ENCODE measurements around the gene ATP2B2.

The ATP2B2 gene

DNA sequence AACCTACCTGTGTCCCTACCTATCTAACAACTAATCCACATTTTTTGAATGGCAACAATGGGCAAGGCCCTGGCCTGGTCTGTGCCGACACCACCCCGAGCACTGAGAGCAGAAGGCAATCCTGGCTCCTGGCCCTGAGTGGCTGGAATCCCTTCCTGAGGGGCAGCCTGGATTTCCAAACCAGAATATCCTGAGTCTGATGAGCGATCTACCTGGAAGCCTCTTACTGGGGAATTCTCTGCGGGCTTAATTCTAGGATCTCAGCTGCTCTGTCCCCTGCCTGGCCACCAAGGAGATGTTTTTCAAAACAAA lies 22.1 kb downstream of the ATP2B2 start:
- H4K8ac ChIP-seq (ENCODE audit: low read depth, low read length), result no peak overlapping the region
- H2BK120ac ChIP-seq (ENCODE audit: low read depth, low read length), result no peak overlapping the region
- H3K27me3 ChIP-seq (ENCODE audit: control insufficient read depth in 3 of 3, insufficient read depth in 3 of 3, low read depth in 1 of 3, low read length in 3 of 3), result peaks cover 0 to 2% (median 0%) of the 10 kb centered on the region in 3 experiments
- H3K4me1 ChIP-seq (ENCODE audit: control insufficient read depth in 2 of 2, insufficient read depth in 1 of 2, low read depth in 1 of 2, low read length in 2 of 2), result no peaks in the 10 kb centered on the region
- no peak overlapping the region for H2BK12ac ChIP-seq (ENCODE audit: low read length)
- no peak for DNase-seq (ENCODE audit: low spot score)
- no peak overlapping the region for H3K4ac ChIP-seq (ENCODE audit: low read length)
- no peak overlapping the region for H3K18ac ChIP-seq (ENCODE audit: low read length)
- no peak overlapping the region for H3K4me2 ChIP-seq (ENCODE audit: insufficient read depth, low read length, poor library complexity, severe bottlenecking)
- no peak overlapping the region for H2AFZ ChIP-seq (ENCODE audit: low read length)
- H3K9me3 ChIP-seq (replicated peaks in 1 of 2; ENCODE audit: control insufficient read depth in 2 of 2, insufficient read depth in 1 of 2, low read depth in 1 of 2, low read length in 2 of 2), result peaks cover 0 to 3% of the 10 kb centered on the region in 2 donors
- H3K27ac ChIP-seq (replicated peaks; ENCODE audit: low read length), result no peak overlapping the region
- no peak overlapping the region for H3K14ac ChIP-seq (ENCODE audit: low read length)
- peak overlapping the region; percentile 66 for H2AK5ac ChIP-seq (ENCODE audit: low read depth, low read length)
- H3K4me3 ChIP-seq (ENCODE audit: low read length in 2 of 2), result no peak overlapping the region
- H3K36me3 ChIP-seq (replicated peaks in 1 of 2; ENCODE audit: control insufficient read depth in 2 of 2, insufficient read depth in 2 of 2, low read length in 2 of 2), result no peaks in the 10 kb centered on the region
- no CpG with 5 or more reads among the region's 4 CpGs for WGBS, 2 donors (ENCODE audit: extremely low coverage in 2 of 2, insufficient read length in 2 of 2, insufficient replicate concordance in 1 of 2)
- H2BK5ac ChIP-seq (ENCODE audit: low read length), result peak overlapping the region; percentile 58
- no peak overlapping the region for H4K91ac ChIP-seq (ENCODE audit: low read depth, low read length, poor library complexity)
- H3K23ac ChIP-seq (ENCODE audit: low read depth, low read length, poor library complexity), result no peak overlapping the region
- no peak overlapping the region for H3K9ac ChIP-seq (ENCODE audit: low read depth, low read length, poor library complexity)
- no peak overlapping the region for H2BK15ac ChIP-seq (ENCODE audit: low read length)
- H3K79me1 ChIP-seq (ENCODE audit: low read depth, low read length), result no peaks in the 10 kb centered on the region

DNA sequence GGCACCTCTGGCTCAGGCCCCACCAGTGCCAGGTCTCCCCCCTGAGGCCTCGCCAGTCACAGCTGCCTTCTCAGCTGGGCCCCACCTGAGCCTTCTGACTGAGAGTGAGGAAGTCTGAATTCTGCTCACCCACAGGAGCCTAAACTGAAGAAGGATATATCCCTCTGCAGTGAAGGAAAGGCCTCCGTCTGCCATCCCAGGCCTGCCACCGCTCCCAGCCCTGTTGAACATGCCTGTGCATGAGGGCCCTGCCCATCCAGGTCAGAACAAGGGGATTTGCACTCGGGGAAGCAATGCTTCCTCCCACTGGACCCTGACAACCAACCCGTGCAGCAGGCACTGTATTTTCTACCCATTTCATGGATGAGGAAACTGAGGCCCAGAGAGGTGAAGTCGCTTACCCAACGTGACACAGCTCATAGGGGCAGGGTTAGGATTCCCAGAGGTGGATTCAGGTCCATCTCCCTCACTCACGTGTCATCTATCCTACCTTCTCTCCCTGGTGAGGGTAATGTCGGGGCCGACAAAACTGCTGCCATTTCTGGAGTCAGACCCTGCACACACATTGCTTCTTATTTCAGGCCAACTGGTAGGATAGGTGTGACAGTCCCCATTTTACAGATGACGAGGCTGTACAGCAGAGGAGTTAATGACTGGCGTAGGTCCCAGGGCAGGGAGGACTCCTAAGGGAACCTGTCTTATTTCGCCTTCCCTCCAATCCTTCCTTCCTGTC lies 22.6 kb downstream of the ATP2B2 start:
- Histone ChIP-seq H3K9me3 (replicated peaks in 1 of 2; ENCODE audit: control insufficient read depth in 2 of 2, insufficient read depth in 1 of 2, low read depth in 1 of 2, low read length in 2 of 2) (peaks cover 0 to 3% of the 10 kb centered on the region in 2 donors), H2BK120ac (ENCODE audit: low read depth, low read length) (no peak overlapping the region), H3K4me2 (ENCODE audit: insufficient read depth, low read length, poor library complexity, severe bottlenecking) (no peak overlapping the region), H3K4me1 (ENCODE audit: control insufficient read depth in 2 of 2, insufficient read depth in 1 of 2, low read depth in 1 of 2, low read length in 2 of 2) (no peaks in the 10 kb centered on the region), H3K23ac (ENCODE audit: low read depth, low read length, poor library complexity) (peak overlapping the region; percentile 75), H3K14ac (ENCODE audit: low read length) (no peak overlapping the region), H2AK5ac (ENCODE audit: low read depth, low read length) (peak overlapping the region; percentile 93), H3K27ac (replicated peaks; ENCODE audit: low read length) (no peak overlapping the region), H3K4me3 (ENCODE audit: low read length in 2 of 2) (no peak overlapping the region), H2BK5ac (ENCODE audit: low read length) (peak overlapping the region; percentile 58), H2BK12ac (ENCODE audit: low read length) (peak overlapping the region; percentile 66), H4K91ac (ENCODE audit: low read depth, low read length, poor library complexity) (no peak overlapping the region), H3K4ac (ENCODE audit: low read length) (peak overlapping the region; percentile 71), H3K9ac (ENCODE audit: low read depth, low read length, poor library complexity) (no peak overlapping the region), H3K36me3 (replicated peaks in 1 of 2; ENCODE audit: control insufficient read depth in 2 of 2, insufficient read depth in 2 of 2, low read length in 2 of 2) (no peaks in the 10 kb centered on the region), H2BK15ac (ENCODE audit: low read length) (peak overlapping the region; percentile 75), H4K8ac (ENCODE audit: low read depth, low read length) (no peak overlapping the region), H3K18ac (ENCODE audit: low read length) (peak overlapping the region; percentile 74), H2AFZ (ENCODE audit: low read length) (no peak overlapping the region), H3K27me3 (ENCODE audit: control insufficient read depth in 3 of 3, insufficient read depth in 3 of 3, low read depth in 1 of 3, low read length in 3 of 3) (peaks cover 0 to 2% (median 0%) of the 10 kb centered on the region in 3 experiments), H3K79me1 (ENCODE audit: low read depth, low read length) (no peaks in the 10 kb centered on the region)
- WGBS, 2 donors (ENCODE audit: extremely low coverage in 2 of 2, insufficient read length in 2 of 2, insufficient replicate concordance in 1 of 2), result no CpG with 5 or more reads among the region's 13 CpGs
- DNase-seq (ENCODE audit: low spot score), result no peak

DNA sequence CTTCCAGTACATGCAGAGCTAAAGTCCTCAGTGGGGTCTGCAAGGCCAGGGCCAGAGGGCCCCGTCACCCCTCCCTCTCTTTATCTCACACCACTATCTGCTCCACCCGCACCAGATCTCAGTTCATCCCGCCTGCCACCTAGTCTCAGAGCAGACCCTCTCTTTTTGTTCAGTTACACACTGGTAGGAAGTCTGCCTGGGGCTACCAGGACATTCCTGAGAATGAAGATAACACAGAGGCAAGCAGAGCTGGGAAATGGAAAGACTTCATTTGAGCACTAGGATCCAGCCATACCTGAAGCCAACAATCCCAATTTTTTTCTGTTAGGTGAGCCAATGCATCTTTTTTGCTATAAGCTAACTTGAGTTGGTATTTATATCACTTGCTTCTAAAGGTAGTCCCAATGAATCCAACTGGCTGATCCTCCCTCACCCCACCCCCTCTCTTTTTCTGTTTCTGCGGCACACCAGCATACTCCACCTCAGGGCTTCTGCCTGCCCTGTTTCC lies 24.5 kb downstream of the ATP2B2 start:
- no peak for DNase-seq (ENCODE audit: low spot score)
- Histone ChIP-seq H3K27ac (replicated peaks; ENCODE audit: low read length) (no peak overlapping the region), H3K27me3 (ENCODE audit: control insufficient read depth in 3 of 3, insufficient read depth in 3 of 3, low read depth in 1 of 3, low read length in 3 of 3) (peaks cover 0 to 2% (median 0%) of the 10 kb centered on the region in 3 experiments), H3K79me1 (ENCODE audit: low read depth, low read length) (no peaks in the 10 kb centered on the region), H3K14ac (ENCODE audit: low read length) (no peak overlapping the region), H3K4ac (ENCODE audit: low read length) (no peak overlapping the region), H2BK15ac (ENCODE audit: low read length) (no peak overlapping the region), H2BK120ac (ENCODE audit: low read depth, low read length) (no peak overlapping the region), H4K91ac (ENCODE audit: low read depth, low read length, poor library complexity) (no peak overlapping the region), H2BK12ac (ENCODE audit: low read length) (no peak overlapping the region), H3K4me1 (ENCODE audit: control insufficient read depth in 2 of 2, insufficient read depth in 1 of 2, low read depth in 1 of 2, low read length in 2 of 2) (no peaks in the 10 kb centered on the region), H2AFZ (ENCODE audit: low read length) (no peak overlapping the region), H3K23ac (ENCODE audit: low read depth, low read length, poor library complexity) (no peak overlapping the region), H2AK5ac (ENCODE audit: low read depth, low read length) (peak overlapping the region; percentile 47), H3K18ac (ENCODE audit: low read length) (no peak overlapping the region), H4K8ac (ENCODE audit: low read depth, low read length) (no peak overlapping the region), H3K4me3 (ENCODE audit: low read length in 2 of 2) (no peak overlapping the region), H3K36me3 (replicated peaks in 1 of 2; ENCODE audit: control insufficient read depth in 2 of 2, insufficient read depth in 2 of 2, low read length in 2 of 2) (no peaks in the 10 kb centered on the region), H3K9me3 (replicated peaks in 1 of 2; ENCODE audit: control insufficient read depth in 2 of 2, insufficient read depth in 1 of 2, low read depth in 1 of 2, low read length in 2 of 2) (peaks cover 0 to 2% of the 10 kb centered on the region in 2 donors), H3K4me2 (ENCODE audit: insufficient read depth, low read length, poor library complexity, severe bottlenecking) (no peak overlapping the region), H3K9ac (ENCODE audit: low read depth, low read length, poor library complexity) (no peak overlapping the region), H2BK5ac (ENCODE audit: low read length) (no peak overlapping the region)
- no CpG with 5 or more reads among the region's 4 CpGs for WGBS, 2 donors (ENCODE audit: extremely low coverage in 2 of 2, insufficient read length in 2 of 2, insufficient replicate concordance in 1 of 2)

DNA sequence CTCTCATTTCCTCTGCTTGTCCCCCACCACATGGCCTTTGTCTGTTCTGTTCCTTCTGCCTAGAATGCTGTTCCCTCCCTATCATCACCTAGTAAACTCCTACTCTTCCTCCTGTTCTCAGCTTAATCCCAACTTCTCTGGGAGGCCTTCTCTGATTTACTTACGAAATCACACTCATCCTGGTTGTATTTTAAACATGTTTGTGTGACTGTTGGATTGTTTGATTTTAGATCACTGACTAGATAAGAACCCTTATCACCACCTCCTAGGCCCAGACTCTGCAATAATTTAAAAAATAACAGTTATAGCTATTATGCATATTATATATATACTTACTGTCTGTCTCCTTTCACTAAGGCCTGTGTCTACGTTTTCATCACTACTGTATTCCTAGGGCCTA lies 26.1 kb downstream of the ATP2B2 start:
- Histone ChIP-seq H2BK12ac (ENCODE audit: low read length) (no peak overlapping the region), H3K23ac (ENCODE audit: low read depth, low read length, poor library complexity) (no peak overlapping the region), H3K4me2 (ENCODE audit: insufficient read depth, low read length, poor library complexity, severe bottlenecking) (no peak overlapping the region), H3K27me3 (ENCODE audit: control insufficient read depth in 3 of 3, insufficient read depth in 3 of 3, low read depth in 1 of 3, low read length in 3 of 3) (peaks cover 0 to 2% (median 0%) of the 10 kb centered on the region in 3 experiments), H3K4me3 (ENCODE audit: low read length in 2 of 2) (no peak overlapping the region), H3K27ac (replicated peaks; ENCODE audit: low read length) (no peak overlapping the region), H4K91ac (ENCODE audit: low read depth, low read length, poor library complexity) (no peak overlapping the region), H2AK5ac (ENCODE audit: low read depth, low read length) (no peak overlapping the region), H3K9me3 (replicated peaks in 1 of 2; ENCODE audit: control insufficient read depth in 2 of 2, insufficient read depth in 1 of 2, low read depth in 1 of 2, low read length in 2 of 2) (peaks cover 0 to 2% of the 10 kb centered on the region in 2 donors), H3K36me3 (replicated peaks in 1 of 2; ENCODE audit: control insufficient read depth in 2 of 2, insufficient read depth in 2 of 2, low read length in 2 of 2) (no peaks in the 10 kb centered on the region), H3K4me1 (ENCODE audit: control insufficient read depth in 2 of 2, insufficient read depth in 1 of 2, low read depth in 1 of 2, low read length in 2 of 2) (no peaks in the 10 kb centered on the region), H3K79me1 (ENCODE audit: low read depth, low read length) (no peaks in the 10 kb centered on the region), H3K9ac (ENCODE audit: low read depth, low read length, poor library complexity) (no peak overlapping the region), H3K14ac (ENCODE audit: low read length) (no peak overlapping the region), H2BK5ac (ENCODE audit: low read length) (no peak overlapping the region), H4K8ac (ENCODE audit: low read depth, low read length) (no peak overlapping the region), H3K18ac (ENCODE audit: low read length) (no peak overlapping the region), H2BK15ac (ENCODE audit: low read length) (no peak overlapping the region), H2BK120ac (ENCODE audit: low read depth, low read length) (no peak overlapping the region), H3K4ac (ENCODE audit: low read length) (no peak overlapping the region), H2AFZ (ENCODE audit: low read length) (no peak overlapping the region)
- DNase-seq (ENCODE audit: low spot score), result no peak
- WGBS, 2 donors (ENCODE audit: extremely low coverage in 2 of 2, insufficient read length in 2 of 2, insufficient replicate concordance in 1 of 2), result no CpG with 5 or more reads among the region's 2 CpGs
